OCI-LY1 (cell line): ENCODE results near the gene VKORC1.

Source experiments
- H2AFZ ChIP-seq: fragments of 200-600 bp; sonication (generic), shearing (Covaris generic); 2 replicates; pipeline ENCODE4 v1.6.0; 2014; ENCODE audit warnings: antibody characterized with exemption, mild to moderate bottlenecking, low read length
- H3F3A ChIP-seq: fragments of 200-600 bp; sonication (generic), shearing (Covaris generic); 2 replicates; pipeline ENCODE4 v1.6.0; 2014; ENCODE audit warnings: mild to moderate bottlenecking, antibody characterized with exemption, low read length, moderate library complexity; ENCODE audit not compliant: insufficient read depth
- H3K27ac ChIP-seq: fragments of 200-600 bp; sonication (generic); 2 replicates; pipeline ENCODE4 v1.5.1; 2014; ENCODE audit warnings: low read length, mixed run types, mild to moderate bottlenecking, low read depth; ENCODE audit not compliant: poor library complexity, severe bottlenecking
- H3K27me3 ChIP-seq: fragments of 200-600 bp; sonication (generic); 2 replicates; pipeline ENCODE4 v1.6.0; 2014; ENCODE audit warnings: antibody characterized with exemption, mild to moderate bottlenecking, low read length, moderate library complexity; ENCODE audit not compliant: insufficient read depth
- H3K36me3 ChIP-seq: fragments of 200-600 bp; sonication (generic); 2 replicates; pipeline ENCODE4 v1.6.1; 2014; ENCODE audit warnings: mild to moderate bottlenecking, antibody characterized with exemption, low read length, moderate library complexity, mixed read lengths; ENCODE audit not compliant: insufficient read depth
- H3K4me1 ChIP-seq: fragments of 200-600 bp; sonication (generic); 2 replicates; pipeline ENCODE4 v1.5.1; 2014; ENCODE audit warnings: mild to moderate bottlenecking, low read length, moderate library complexity; ENCODE audit not compliant: insufficient read depth, severe bottlenecking
- H3K4me2 ChIP-seq: fragments of 200-600 bp; sonication (generic), shearing (Covaris generic); 2 replicates; pipeline ENCODE4 v1.6.1; 2014; ENCODE audit warnings: low read length
- H3K4me3 ChIP-seq: fragments of 200-600 bp; sonication (generic); 2 replicates; pipeline ENCODE4 v1.5.1; 2014; ENCODE audit warnings: low read length, low read depth, mild to moderate bottlenecking, mixed read lengths; ENCODE audit not compliant: poor library complexity, severe bottlenecking
- H3K79me2 ChIP-seq: fragments of 200-600 bp; shearing (Covaris generic); 2 replicates; pipeline ENCODE4 v1.6.1; 2016; ENCODE audit warnings: mixed run types, low read length, mixed read lengths; ENCODE audit not compliant: insufficient read depth
- H3K9ac ChIP-seq: fragments of 200-600 bp; sonication (generic), shearing (Covaris generic); 2 replicates; pipeline ENCODE4 v1.6.1; 2014; ENCODE audit warnings: mild to moderate bottlenecking, low read length, mixed read lengths
- H3K9me2 ChIP-seq: fragments of 200-600 bp; sonication (generic), shearing (Covaris generic); 2 replicates; pipeline ENCODE4 v1.6.1; 2014; ENCODE audit warnings: low read depth, mild to moderate bottlenecking, low read length, mixed read lengths
- H3K9me3 ChIP-seq: fragments of 200-600 bp; shearing (Covaris generic); 2 replicates; pipeline ENCODE4 v1.6.1; 2014; ENCODE audit warnings: low read length, mixed read lengths
- H4K20me1 ChIP-seq: fragments of 200-600 bp; sonication (generic), shearing (Covaris generic); 2 replicates; pipeline ENCODE4 v1.6.0; 2016; ENCODE audit warnings: mild to moderate bottlenecking, low read length; ENCODE audit not compliant: insufficient read depth
- EZH2 ChIP-seq: fragments of 200-600 bp; sonication (generic), shearing (Covaris generic); IDR thresholded peaks from 2 replicates; pipeline ENCODE4 v1.8.0; 2017; ENCODE audit warnings: borderline replicate concordance, mixed run types, mild to moderate bottlenecking, antibody characterized with exemption, low read length, moderate library complexity, mixed read lengths
- TF ChIP-seq, protein P1 (sequence below): fragments of 200-600 bp; sonication (generic), shearing (Covaris generic); IDR thresholded peaks from 2 replicates; pipeline ENCODE4 v1.5.1; 2017; ENCODE audit warnings: mild to moderate bottlenecking, antibody characterized with exemption, low read length, moderate library complexity, mixed read lengths

VKORC1 gene

DNA sequence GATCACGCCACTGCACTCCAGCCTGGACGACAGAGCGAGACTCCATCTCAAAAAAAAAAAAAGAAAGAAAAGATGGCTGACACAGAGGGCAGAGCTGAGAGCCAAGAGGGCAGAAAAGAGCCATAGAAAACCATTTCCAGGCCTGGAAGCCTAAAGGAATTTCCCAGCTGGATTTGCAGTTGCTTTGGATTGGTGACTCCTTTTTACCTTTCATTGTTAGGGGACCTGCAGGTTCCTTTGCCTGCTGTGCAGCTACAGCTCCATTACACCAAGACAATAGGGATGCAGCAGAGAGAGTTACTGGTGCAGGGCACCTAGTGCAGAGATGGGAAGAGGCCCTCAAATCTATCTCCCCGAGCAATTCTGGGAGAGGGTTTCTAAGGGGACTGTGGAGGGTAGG, 39.0 kb downstream of the VKORC1 start:
- H3K36me3 ChIP-seq: peaks cover 11% of the 10 kb centered on the region
- H3K4me3 ChIP-seq: no peak overlapping the region
- H3K9me3 ChIP-seq: no peaks in the 10 kb centered on the region

DNA sequence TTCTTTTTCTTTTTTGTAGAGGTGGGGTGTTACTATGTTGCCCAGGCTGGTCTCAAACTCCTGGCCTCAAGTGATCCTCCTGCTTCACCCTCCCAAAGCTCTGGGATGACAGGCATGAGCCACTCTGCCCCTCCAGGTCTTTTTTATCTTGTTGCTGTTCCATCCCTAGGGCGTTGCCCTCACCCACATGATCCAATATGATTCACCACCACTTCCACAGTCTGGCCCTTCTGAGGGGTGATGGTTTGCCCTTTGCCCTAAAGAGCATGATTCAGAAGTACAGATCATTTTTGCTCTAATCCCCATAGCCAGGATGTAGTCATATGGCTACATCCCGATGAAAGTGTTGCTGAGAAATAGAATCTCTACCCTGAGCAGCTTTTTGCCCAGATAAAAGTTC, 42.5 kb downstream of the VKORC1 start:
- Histone ChIP-seq H3K27me3 (no peaks in the 10 kb centered on the region), H4K20me1 (no peaks in the 10 kb centered on the region), H3K4me2 (no peak overlapping the region), H3K79me2 (no peaks in the 10 kb centered on the region), H2AFZ (no peak overlapping the region), H3K4me1 (no peaks in the 10 kb centered on the region), H3K4me3 (no peak overlapping the region), H3K9ac (no peak overlapping the region), H3K27ac (no peak overlapping the region), H3F3A (no peaks in the 10 kb centered on the region), H3K36me3 (no peaks in the 10 kb centered on the region; the same call in 1 of the 2 replicates), H3K9me3 (no peaks in the 10 kb centered on the region), H3K9me2 (no peaks in the 10 kb centered on the region)
- no peak for TF ChIP-seq EZH2
- TF ChIP-seq, protein P1, sequence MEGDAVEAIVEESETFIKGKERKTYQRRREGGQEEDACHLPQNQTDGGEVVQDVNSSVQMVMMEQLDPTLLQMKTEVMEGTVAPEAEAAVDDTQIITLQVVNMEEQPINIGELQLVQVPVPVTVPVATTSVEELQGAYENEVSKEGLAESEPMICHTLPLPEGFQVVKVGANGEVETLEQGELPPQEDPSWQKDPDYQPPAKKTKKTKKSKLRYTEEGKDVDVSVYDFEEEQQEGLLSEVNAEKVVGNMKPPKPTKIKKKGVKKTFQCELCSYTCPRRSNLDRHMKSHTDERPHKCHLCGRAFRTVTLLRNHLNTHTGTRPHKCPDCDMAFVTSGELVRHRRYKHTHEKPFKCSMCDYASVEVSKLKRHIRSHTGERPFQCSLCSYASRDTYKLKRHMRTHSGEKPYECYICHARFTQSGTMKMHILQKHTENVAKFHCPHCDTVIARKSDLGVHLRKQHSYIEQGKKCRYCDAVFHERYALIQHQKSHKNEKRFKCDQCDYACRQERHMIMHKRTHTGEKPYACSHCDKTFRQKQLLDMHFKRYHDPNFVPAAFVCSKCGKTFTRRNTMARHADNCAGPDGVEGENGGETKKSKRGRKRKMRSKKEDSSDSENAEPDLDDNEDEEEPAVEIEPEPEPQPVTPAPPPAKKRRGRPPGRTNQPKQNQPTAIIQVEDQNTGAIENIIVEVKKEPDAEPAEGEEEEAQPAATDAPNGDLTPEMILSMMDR: no peak

More for the DNA sequence above, 39.0 kb downstream of the VKORC1 start:
- Histone ChIP-seq H2AFZ (no peak overlapping the region), H3K4me1 (no peaks in the 10 kb centered on the region), H4K20me1 (no peaks in the 10 kb centered on the region), H3K4me2 (no peak overlapping the region), H3K9ac (no peak overlapping the region), H3K27me3 (no peaks in the 10 kb centered on the region), H3K79me2 (no peaks in the 10 kb centered on the region), H3K9me2 (no peaks in the 10 kb centered on the region), H3K27ac (no peak overlapping the region), H3F3A (no peaks in the 10 kb centered on the region)
- TF ChIP-seq, protein P1: no peak
- TF ChIP-seq EZH2: no peak

DNA sequence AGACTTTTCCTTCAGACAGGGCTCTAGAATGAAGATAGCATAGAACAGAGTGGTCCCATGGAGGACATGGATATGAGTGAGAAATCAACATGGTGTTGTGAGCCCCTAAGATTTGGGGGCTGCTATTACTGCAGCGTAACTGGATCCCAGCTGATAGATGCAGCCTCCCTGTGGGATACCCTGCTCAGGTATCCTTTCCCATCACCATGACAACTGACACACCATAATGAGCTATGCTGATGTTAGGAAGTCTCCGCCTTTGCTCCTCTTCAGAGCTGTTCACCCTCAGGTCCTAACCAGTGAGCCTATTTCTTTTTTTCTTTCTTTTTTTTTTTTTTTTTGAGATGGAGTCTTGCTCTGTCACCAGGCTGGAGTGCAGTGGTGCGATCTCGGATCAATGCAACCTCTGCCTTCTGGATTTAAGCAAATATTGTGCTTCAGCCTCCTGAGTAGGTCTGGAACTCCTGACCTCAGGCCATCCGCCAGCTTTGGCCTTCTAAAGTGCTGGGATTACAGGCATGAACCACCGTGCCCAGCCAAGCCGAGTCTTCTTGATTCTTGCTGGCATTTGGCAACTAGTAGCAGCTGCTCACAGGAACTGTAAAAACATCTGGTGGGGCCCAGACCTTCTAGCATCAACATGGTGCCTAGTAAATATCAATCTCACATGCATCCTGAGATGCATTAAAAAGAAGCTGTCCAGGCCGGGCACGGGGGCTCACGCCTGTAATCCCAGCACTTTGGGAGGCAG, 44.1 kb downstream of the VKORC1 start:
- no peak overlapping the region for H3K27ac ChIP-seq
- no peaks in the 10 kb centered on the region for H3F3A ChIP-seq
- H3K36me3 ChIP-seq: no peaks in the 10 kb centered on the region; the same call in 1 of the 2 replicates
- no peak overlapping the region for H3K9ac ChIP-seq
- no peaks in the 10 kb centered on the region for H3K27me3 ChIP-seq
- no peak overlapping the region for H3K4me2 ChIP-seq
- H3K79me2 ChIP-seq: no peaks in the 10 kb centered on the region
- no peaks in the 10 kb centered on the region for H3K9me3 ChIP-seq
- TF ChIP-seq EZH2: no peak
- TF ChIP-seq, protein P1: no peak
- H3K4me1 ChIP-seq: no peaks in the 10 kb centered on the region
- no peak overlapping the region for H3K4me3 ChIP-seq
- no peak overlapping the region for H2AFZ ChIP-seq
- H4K20me1 ChIP-seq: no peaks in the 10 kb centered on the region
- no peaks in the 10 kb centered on the region for H3K9me2 ChIP-seq
